NAMALWA (cell line): ENCODE measurements around the gene XRN1.
A peak's percentile ranks its signal among the peaks of the same experiment; 100 is the strongest.
"Not testable (repeated sequence)": the region's sequence is repeated elsewhere in the genome, so short reads cannot be mapped to it uniquely, and the experiment has no call there.

ENCODE experiments used
- DNase-seq: peaks from one replicate; pipeline ENCODE4 v3.0.0-alpha.2; 2015; ENCODE audit warnings: low spot score

Gene XRN1

GRCh38 chr3:142438096-142438495, 9.7 kb downstream of the XRN1 start:
- not testable (repeated sequence) for DNase-seq

DNA sequence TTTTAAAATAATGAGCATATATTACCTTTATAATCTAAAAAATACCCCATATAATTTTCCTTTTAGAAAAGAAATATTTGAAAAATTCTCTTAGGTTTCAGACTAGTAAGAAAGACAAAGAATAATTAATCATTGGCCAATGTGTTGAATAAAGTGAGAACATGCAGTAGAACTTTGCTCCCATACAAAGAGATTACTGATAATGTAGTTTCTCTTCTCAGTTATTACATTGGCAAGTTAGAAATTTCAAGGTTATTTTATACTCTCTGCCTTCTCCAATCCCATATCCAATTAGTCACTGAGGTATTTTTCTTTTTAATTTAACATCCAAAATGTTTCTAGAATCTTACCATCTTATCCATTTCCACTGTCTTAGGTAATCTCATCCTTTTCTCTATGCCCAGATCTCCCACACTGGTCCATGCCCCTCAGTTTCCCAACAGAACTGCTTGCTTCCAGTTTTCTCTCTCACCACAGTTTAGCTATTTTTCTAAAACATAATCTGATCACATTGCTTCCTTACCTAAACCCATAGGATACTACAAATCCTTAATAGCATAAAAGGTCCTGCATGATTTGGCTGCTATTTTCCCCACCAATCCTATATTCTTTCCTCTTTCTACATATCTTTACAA, 10.8 kb downstream of the XRN1 start:
- DNase-seq: no peak

GRCh38 chr3:142434503-142434902, 13.3 kb downstream of the XRN1 start:
- no peak for DNase-seq

DNA sequence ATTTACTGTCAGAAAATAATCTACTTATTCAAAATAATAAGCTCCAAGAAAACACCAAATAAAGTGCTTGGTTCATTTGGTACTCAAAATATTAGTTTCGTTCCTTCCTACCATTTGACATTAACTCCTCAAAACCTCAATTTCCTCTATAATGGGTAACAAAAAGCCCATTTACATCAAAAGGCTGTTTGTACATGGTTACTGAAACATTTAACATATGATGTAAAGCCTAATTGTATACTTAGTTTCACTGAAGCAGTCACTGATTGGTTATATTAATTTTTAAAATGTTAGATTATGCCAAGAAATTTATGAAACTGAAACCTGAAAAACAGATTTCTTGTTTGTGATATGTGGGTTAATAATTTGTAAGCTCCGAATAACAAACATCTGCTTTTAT, 14.7 kb downstream of the XRN1 start:
- no peak for DNase-seq

DNA sequence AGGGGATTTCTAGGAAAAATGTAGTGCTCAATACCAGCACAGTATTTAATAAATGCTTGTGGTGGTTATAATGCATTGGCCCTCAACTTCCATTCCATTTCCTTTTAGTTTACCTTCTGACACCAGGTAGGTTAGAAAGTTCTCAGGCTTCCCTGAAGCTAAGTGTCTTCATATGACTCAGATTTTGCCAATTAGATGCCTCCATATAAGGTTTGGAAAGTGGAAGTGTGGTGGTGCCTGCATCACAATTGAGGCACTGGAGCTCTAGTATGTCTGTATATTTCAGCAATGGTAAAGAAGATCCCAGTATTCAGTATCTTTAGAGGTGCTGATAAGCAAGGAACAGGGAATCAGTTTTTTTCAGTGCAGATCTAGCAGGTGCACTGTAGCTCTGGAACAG, 18.3 kb downstream of the XRN1 start:
- DNase-seq: no peak

GRCh38 chr3:142424754-142425153, 23.1 kb downstream of the XRN1 start:
- DNase-seq: no peak

DNA sequence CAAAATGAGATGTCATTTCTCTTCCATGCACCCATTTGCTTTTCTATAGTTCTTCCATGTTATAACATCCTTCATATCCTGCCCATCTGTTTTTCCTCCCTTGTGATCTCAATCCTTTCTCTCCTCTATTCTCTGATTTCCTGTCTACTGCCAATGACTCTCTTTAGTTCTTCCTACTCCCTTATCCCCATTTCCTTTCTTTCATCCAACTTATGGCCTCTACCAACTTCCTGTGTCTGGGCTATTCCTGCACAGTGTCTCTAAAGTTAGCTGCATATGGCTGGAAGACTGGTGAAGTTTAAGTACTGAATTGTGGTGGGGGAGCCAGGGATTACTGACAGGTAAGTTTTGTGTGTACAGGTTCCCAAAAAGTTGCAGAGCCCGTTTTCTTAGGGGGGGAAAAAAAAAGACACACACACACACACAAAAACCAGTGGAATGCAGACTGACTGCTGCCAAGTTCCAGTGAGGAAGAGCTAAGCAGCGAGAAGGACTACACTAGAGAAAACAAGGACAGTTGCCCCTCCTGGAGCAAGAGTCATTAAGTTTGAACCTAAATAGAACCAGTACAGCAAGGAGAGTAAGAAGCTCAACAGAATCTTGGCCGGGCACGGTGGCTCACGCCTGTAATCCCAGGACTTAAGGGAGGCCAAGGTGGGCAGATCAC, 28.8 kb downstream of the XRN1 start:
- DNase-seq: no peak

GRCh38 chr3:142417302-142417701, 30.5 kb downstream of the XRN1 start:
- DNase-seq: no peak

DNA sequence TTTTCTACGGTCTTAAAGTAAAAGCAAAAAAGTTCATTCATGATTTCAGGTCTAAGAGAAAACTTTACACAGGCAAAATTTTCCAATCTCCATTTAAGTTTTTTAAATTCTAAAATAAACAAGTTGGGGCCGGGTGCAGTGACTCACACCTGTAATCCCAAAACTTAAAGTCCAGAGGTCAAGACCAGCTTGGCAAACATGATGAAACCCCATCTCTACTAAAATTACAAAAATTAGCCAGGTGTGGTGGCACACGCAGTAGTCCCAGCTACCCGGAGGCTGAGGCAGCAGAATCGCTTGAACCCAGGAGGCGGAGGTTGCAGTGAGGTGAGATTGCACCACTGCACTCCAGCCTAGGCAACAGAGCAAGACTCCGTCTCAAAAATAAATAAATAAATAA, 47.3 kb downstream of the XRN1 start:
- DNase-seq: not testable (repeated sequence)

DNA sequence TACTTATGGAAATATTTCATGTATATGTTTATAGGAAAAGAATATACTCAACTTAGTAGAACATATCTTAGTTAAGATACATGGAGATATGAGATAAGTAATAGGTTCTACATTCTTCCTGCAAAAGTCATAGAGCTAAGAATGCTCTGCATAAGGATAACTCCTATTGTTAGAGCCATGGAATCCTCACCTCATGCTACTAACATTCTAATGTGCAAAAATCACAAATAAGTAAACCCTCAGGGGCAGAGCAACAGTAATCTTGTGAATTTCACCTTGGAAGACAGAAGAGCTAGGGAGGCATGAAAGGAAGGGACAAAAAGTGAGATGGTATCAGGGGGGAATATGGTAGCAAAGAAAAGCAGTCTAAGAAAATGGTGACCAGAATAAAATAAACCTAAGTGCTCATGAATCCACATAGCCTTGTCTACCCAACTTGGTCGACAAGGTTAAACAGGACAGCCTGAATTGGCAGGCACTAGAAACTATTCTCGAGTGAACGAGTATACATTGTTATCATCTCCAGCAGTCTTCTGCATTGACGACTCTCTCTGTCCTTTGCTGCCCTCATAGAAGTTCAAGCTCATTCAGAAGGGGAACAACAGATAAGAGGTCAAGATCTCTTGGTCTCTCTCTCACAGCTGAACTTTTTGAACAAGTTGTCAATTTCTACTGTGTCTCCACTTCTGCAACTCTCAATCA, 52.8 kb downstream of the XRN1 start:
- no peak for DNase-seq

DNA sequence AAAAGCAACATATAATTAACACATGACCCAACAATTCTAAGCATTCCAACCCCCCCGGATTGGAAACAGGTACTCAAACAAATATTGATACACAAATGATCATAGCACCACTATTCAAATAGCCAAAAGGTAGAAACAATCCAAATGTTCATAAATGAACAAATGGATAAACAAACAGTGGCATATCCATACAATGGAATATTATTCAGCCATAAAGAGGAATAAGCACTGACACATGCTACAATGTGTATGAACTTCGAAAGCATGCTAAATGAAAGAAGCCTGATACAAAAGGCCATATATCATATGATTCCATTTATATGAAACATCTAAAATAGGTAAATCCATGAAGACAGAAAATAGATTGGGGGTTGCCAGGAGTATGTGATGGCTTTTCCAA, 62.8 kb downstream of the XRN1 start:
- no peak for DNase-seq

GRCh38 chr3:142374687-142375086, 73.2 kb downstream of the XRN1 start:
- no peak for DNase-seq

DNA sequence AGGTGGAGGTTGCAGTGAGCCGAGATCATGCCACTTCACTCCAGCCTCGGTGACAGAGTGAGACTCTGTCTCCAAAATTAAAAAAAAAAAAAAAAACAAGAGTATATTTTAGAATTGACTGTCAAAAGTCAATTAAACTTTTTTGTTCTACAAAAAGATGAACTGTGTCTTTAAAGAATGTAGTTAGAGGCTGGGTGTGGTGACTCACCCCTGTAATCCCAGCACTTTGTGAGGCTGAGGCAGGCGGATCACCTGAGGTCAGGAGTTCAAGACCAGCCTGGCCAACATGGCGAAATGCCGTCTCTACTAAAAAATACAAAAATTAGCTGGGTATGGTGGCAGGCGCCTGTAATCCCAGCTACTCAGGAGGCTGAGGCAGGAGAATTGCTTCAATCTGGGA, 78.3 kb downstream of the XRN1 start:
- DNase-seq: not testable (repeated sequence)

GRCh38 chr3:142366434-142366833, 81.4 kb downstream of the XRN1 start:
- DNase-seq: peak; percentile 66

GRCh38 chr3:142363936-142364467, 83.8 kb downstream of the XRN1 start:
- no peak for DNase-seq

- not testable (repeated sequence) for DNase-seq
These were observed 84.4 kb downstream of the XRN1 start for GRCh38 chr3:142363433-142363832.

GRCh38 chr3:142359367-142359766, 88.5 kb downstream of the XRN1 start:
- no peak for DNase-seq

GRCh38 chr3:142356818-142357217, 91.0 kb downstream of the XRN1 start:
- no peak for DNase-seq

GRCh38 chr3:142355692-142356091, 92.1 kb downstream of the XRN1 start:
- DNase-seq: no peak

- no peak for DNase-seq
These were observed 93.8 kb downstream of the XRN1 start for GRCh38 chr3:142354076-142354475.

DNA sequence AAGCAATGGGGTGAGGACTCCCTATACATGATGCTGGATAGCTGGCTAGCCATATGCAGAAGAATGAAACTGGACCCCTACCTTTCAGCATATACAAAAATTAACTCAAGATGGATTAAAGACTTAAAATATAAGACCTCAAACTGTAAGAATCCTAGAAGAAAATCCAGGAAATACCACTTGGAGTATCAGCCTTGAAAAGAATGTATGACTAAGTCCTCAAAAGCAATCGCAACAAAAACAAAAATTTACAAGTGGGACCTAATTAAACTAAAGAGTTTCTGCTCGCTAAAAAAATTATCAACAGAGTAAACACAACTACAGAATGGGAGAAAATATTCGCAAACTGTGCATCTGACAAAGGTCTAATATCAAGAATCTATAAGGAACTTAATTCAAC, 94.3 kb downstream of the XRN1 start:
- no peak for DNase-seq

DNA sequence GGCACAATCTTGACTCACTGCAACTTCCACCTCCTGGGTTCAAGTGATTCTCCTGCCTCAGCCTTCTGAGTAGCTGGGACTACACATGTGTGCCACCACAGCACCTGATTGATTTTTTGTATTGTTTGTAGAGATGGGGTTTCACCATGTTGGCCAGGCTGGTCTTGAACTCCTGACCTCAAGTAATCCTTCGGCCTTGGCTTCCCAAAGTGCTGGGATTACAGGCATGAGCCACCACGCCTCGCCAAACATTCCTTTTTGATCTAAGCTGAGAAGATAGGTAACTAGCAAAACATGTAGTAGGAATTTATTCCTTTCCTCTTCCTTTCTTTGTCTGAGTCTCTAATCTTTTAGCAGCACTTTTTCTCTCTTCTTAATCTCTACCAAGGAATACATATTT, 95.1 kb downstream of the XRN1 start:
- DNase-seq: not testable (repeated sequence)

GRCh38 chr3:142348460-142348859, 99.4 kb downstream of the XRN1 start:
- DNase-seq: no peak
